H54 (cell line): Measurements from ENCODE around the gene TRAF7.

Experiments
- DNase-seq: peaks from one replicate; pipeline ENCODE4 v3.0.0; 2011; ENCODE audit warnings: low spot score, mixed read lengths; ENCODE audit not compliant: insufficient read length
- FAIRE-seq: peaks from 3 replicates; lab custom pipeline; 2011; peaks lifted over from hg19 to GRCh38; lab: Jason Lieb, UNC
- POLR2A ChIP-seq: IDR thresholded peaks from 2 replicates; pipeline ENCODE4 v1.6.1; 2011; ENCODE audit warnings: low read depth, mild to moderate bottlenecking, low read length

Gene TRAF7

GRCh38 chr16:2210386-2211365, 55.1 kb downstream of the TRAF7 start, which contains the start of gene BRICD5:
Gene BRICD5, minus strand, starts transcription at chr16:2210863. Its CDS starts 30 bp downstream, at chr16:2210833.
- no peak for TF ChIP-seq POLR2A
- FAIRE-seq, result no peak
- DNase-seq, result no peak

GRCh38 chr16:2211923-2212347, 56.4 kb downstream of the TRAF7 start:
- no peak for TF ChIP-seq POLR2A
- DNase-seq (no peak), FAIRE-seq (no peak)

- DNase-seq, result no peak
- no peak for FAIRE-seq
- TF ChIP-seq POLR2A, result no peak
Measured at GRCh38 chr16:2212362-2213324, 57.1 kb downstream of the TRAF7 start.

GRCh38 chr16:2213817-2214718, 58.5 kb downstream of the TRAF7 start:
- DNase-seq, result no peak
- no peak for FAIRE-seq
- TF ChIP-seq POLR2A, result no peak

- FAIRE-seq, result no peak
Measured at GRCh38 chr16:2214719-2214968, 59.1 kb downstream of the TRAF7 start, which contains the start of gene PGP. Gene PGP, minus strand, starts transcription at chr16:2214840. Its CDS starts 63 bp downstream, at chr16:2214777.

GRCh38 chr16:2216330-2216729, 60.7 kb downstream of the TRAF7 start:
- FAIRE-seq, result no peak

More at GRCh38 chr16:2214719-2214968, 59.1 kb downstream of the TRAF7 start, which contains the start of gene PGP:
- peak; percentile 88 for TF ChIP-seq POLR2A
- DNase-seq, result no peak

GRCh38 chr16:2223221-2223941, 67.8 kb downstream of the TRAF7 start, which contains the start of gene E4F1:
Gene E4F1, plus strand, starts transcription at chr16:2223591. Its CDS starts 23 bp downstream, at chr16:2223614.
- FAIRE-seq, result peak; percentile 20
- peak; percentile 99 for DNase-seq
- peak; percentile 98 for TF ChIP-seq POLR2A

More at GRCh38 chr16:2216330-2216729, 60.7 kb downstream of the TRAF7 start:
- TF ChIP-seq POLR2A, result no peak
- no peak for DNase-seq

GRCh38 chr16:2223942-2224486, 68.4 kb downstream of the TRAF7 start:
- no peak for DNase-seq
- no peak for TF ChIP-seq POLR2A
- FAIRE-seq, result no peak

GRCh38 chr16:2226245-2226793, 70.7 kb downstream of the TRAF7 start:
- FAIRE-seq (no peak), DNase-seq (peak; percentile 86)
- TF ChIP-seq POLR2A, result no peak

- DNase-seq (no peak), FAIRE-seq (no peak)
- no peak for TF ChIP-seq POLR2A
Measured at GRCh38 chr16:2226918-2227317, 71.3 kb downstream of the TRAF7 start.
